ENCODE results near the gene STRBP.

The STRBP gene

GRCh38 chr9:123091459-123091858 lies 176.9 kb downstream of the STRBP start:
- no peak for DNase-seq

DNA sequence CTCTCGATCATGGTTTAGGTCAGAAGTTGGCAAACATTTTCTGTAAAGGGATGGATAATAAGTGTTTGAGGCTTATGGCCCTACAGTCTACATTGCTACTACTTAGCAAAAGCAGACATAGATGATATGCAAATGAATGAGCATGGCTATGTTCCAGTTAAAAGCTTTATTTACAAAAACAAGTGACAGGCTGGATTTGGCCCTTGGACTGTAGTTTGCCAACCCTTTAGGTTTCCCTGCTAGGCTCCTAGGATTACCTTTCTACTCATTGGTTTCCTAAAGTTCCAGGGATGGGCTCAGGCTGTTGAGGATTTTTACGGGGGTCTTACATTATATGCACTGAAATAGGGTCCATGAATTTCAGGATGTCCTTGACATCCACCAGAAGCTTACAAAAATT lies 177.4 kb downstream of the STRBP start:
- DNase-seq = no peak

DNA sequence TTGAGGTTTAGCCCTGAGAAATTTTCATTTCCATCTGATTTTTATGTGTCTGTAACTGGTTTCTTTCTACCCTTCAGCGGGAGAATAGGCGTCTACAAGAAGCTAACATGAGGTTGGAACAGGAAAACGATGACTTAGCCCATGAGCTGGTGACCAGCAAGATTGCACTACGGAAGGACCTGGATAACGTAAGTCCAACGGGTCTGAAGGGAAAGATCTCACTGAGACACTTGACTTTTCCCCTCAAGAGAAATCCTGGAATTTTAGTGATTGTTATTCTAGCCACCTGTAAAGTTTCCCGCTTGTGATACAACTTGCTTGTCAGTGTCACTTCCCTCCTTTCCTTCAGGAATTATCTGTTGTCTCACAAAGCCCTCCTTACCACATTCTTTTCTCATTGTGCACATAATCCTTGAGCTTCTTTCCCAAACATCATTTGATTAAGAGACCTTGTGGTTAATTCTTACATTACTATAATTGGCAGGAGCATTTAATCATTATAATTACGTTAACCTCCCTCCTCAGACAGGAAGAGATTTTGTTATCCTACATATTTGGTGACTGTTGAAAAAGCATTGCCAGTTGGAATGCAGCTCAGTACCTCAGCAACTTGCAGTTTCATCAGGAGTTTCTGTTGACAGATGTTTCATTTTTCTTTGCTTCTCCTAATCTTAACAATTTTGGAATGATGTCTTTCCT lies 178.0 kb downstream of the STRBP start:
- DNase-seq = no peak

DNA sequence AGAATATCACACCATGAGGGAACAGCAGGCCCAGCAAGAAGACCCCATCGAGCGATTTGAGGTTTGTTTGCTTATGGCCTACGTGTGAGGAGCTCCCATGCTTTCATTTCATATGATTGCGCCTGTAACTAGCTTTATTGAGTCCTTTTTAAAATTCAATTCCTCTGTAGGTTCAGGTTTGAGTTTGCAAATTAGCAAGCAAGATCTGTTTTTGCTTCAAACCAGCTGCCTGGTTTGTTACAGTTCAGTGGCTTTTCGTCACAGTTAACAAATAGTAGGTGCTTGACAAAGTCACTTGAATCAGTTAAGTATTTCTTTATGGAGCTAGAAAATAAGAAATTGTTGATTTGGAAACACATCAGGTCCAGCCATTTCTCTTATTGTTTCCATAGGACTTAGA lies 178.6 kb downstream of the STRBP start:
- no peak for DNase-seq

DNA sequence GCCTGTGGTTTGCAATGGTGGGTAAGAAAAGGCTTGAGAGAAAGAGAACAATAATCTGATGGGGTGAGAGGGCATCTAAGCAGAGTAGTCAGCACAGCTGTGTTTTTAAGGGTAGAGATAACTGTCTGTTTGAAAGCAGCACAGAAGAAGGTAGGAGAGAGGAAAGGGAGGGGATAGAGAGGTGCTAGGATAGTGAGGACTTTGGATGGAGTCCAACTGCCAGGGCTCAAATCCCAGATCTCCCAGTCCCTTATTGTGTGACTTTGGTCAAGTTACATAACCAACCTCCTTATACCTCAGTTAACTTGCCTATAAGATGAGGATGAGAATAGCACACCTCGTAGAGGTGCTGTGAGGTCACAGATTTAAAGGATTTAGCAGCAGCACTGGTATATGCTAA lies 179.3 kb downstream of the STRBP start:
- DNase-seq = no peak

- DNase-seq = no peak
Measured at GRCh38 chr9:123087359-123087888, 181.0 kb downstream of the STRBP start.

DNA sequence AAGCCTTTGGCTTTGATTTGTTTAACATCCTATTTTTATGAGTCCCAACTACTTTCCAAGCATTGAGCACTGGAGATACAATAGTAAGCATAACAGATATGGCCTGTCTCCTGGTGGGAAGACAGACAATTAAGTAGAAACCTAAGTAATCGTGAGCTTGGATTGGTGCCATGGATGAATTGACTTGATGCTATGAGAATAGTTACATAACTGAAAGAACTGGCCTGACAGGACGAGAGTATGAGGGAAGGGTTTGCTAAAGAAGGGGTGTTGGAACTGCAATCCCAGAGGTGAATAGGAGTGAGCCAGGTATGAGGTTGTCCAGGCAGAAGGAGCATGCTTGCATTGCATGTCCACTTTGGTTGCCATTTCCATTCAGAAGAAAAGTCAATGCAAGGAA lies 182.5 kb downstream of the STRBP start:
- DNase-seq = no peak

- no peak for DNase-seq
Measured at GRCh38 chr9:123084256-123084655, 184.1 kb downstream of the STRBP start.

GRCh38 chr9:123083680-123084079 lies 184.7 kb downstream of the STRBP start:
- DNase-seq = no peak

DNA sequence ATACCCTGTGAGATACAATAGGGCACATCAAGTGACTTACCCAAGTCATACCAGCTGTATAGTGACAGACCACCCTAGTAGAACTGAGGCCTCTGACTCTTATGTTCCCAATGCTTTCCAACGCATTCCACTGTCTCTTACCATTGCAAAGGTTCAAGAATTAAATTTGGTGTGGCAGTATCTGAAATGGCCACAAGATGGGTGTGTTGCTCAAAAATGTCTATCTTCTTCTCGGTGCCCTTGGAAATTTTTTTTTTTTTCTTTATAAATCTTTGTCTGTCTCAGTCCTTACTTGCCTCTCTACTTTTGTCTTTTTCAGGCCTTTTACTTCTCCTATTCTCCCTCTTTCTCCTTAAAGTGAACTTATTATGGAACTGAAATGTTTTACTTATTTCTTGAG lies 186.6 kb downstream of the STRBP start:
- DNase-seq = no peak

- DNase-seq = no peak
Measured at GRCh38 chr9:123080444-123080843, 187.9 kb downstream of the STRBP start.

DNA sequence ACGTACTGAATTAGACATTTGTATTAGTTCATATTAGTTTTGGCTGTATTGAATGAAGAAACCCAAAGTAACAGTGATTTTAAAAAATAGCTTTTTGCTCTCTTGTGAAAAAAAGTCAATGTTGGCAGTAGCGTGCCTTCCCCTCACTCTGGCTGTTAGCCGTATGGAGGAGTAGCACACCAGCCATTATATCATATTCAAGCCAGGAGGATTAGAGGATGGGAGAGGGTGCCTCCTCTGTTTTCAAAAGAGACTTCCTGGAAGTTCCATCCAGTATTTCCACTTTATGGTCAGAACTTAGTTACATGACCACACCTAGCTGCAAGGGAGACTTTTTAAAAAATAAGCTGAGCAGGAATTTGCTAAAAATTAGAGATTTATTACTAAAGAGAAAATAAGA lies 193.8 kb downstream of the STRBP start:
- DNase-seq = no peak

DNA sequence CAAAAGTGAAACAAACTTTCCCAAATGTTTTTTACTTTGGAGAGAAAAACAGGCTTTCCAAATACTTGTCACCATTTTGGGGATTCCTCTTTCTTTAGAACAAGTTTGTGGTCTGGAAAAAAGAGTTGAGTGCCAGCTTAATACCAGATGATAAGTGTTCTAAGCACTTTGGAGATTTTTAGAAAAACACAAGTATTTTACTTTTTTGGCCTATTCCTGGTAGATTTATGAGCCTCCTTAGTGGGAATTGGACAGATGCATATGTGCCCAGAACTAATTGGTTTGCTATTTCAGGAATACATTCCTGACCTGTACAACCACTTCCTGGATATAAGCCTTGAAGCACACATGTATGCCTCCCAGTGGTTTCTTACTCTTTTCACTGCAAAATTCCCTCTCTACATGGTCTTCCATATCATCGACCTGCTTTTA lies 194.4 kb downstream of the STRBP start:
- DNase-seq = no peak

GRCh38 chr9:123073441-123073840 lies 194.9 kb downstream of the STRBP start:
- no peak for DNase-seq

GRCh38 chr9:123072407-123072995 lies 195.9 kb downstream of the STRBP start:
- no peak for DNase-seq
